SK-N-SH treated with all-trans-retinoic acid at 6 μM for 48 hours (cell line): ENCODE data around the gene CPN1.
"Not testable (repeated sequence)": the region's sequence is repeated elsewhere in the genome, so short reads cannot be mapped to it uniquely, and the experiment has no call there.

Experiments used
- ATAC-seq: fragments of 200-7000 bp; cut with Tn5 transposase; 3 replicates; pipeline ENCODE4 v1.9.1; 2020; ENCODE audit warnings: mild to moderate bottlenecking, moderate library complexity
- ARNTL ChIP-seq: fragments of 450-650 bp; formaldehyde crosslinking; IDR thresholded peaks from 2 replicates; pipeline ENCODE4 v1.5.0; 2020; ENCODE audit warnings: low read depth, mild to moderate bottlenecking, moderate library complexity, borderline replicate concordance
- BACH2 ChIP-seq: fragments of 250-450 bp; sonication (Bioruptor Pico); IDR thresholded peaks from 2 replicates; pipeline ENCODE4 v1.9.0; 2021; ENCODE audit warnings: mild to moderate bottlenecking, borderline replicate concordance
- ESRRG ChIP-seq: fragments of 250-450 bp; sonication (Bioruptor Pico); IDR thresholded peaks from 2 replicates; pipeline ENCODE4 v1.6.1; 2021; ENCODE audit warnings: mild to moderate bottlenecking
- GLIS3 ChIP-seq: fragments of 250-450 bp; sonication (Bioruptor Pico); IDR thresholded peaks from 2 replicates; pipeline ENCODE4 v1.5.0; 2020; ENCODE audit warnings: mild to moderate bottlenecking, moderate library complexity
- ISL1 ChIP-seq: fragments of 250-450 bp; sonication (Bioruptor Pico); IDR thresholded peaks from 2 replicates; pipeline ENCODE4 v2.1.2; 2022; ENCODE audit warnings: mild to moderate bottlenecking, moderate library complexity
- OSR1 ChIP-seq: fragments of 250-450 bp; sonication (Bioruptor Pico); IDR thresholded peaks from 2 replicates; pipeline ENCODE4 v1.8.0; 2022; ENCODE audit warnings: moderate library complexity, mild to moderate bottlenecking, inconsistent platforms
- PPARA ChIP-seq: fragments of 250-450 bp; sonication (Bioruptor Pico); IDR thresholded peaks from 2 replicates; pipeline ENCODE4 v1.5.0; 2020; ENCODE audit warnings: mild to moderate bottlenecking, borderline replicate concordance
- RARB ChIP-seq: fragments of 250-450 bp; sonication (Bioruptor Pico); IDR thresholded peaks from 2 replicates; pipeline ENCODE4 v1.8.0; 2021; ENCODE audit warnings: mild to moderate bottlenecking, moderate library complexity
- SNAI2 ChIP-seq: fragments of 250-450 bp; sonication (Bioruptor Pico); IDR thresholded peaks from 2 replicates; pipeline ENCODE4 v1.5.0; 2020; ENCODE audit warnings: mild to moderate bottlenecking, moderate library complexity
- TOX ChIP-seq: fragments of 250-450 bp; sonication (Bioruptor Pico); IDR thresholded peaks from 2 replicates; pipeline ENCODE4 v1.8.0; 2021; ENCODE audit warnings: mild to moderate bottlenecking, moderate library complexity, borderline replicate concordance
- ZC3H10 ChIP-seq: fragments of 250-450 bp; sonication (Bioruptor Pico); IDR thresholded peaks from 2 replicates; pipeline ENCODE4 v1.5.1; 2021; ENCODE audit warnings: mild to moderate bottlenecking, moderate library complexity
- ZFP3 ChIP-seq: fragments of 250-450 bp; sonication (Bioruptor Pico); IDR thresholded peaks from 2 replicates; pipeline ENCODE4 v1.5.0; 2020; ENCODE audit warnings: mild to moderate bottlenecking, moderate library complexity
- ZFP30 ChIP-seq: fragments of 450-650 bp; formaldehyde crosslinking; IDR thresholded peaks from 2 replicates; pipeline ENCODE4 v1.5.0; 2022; ENCODE audit warnings: mild to moderate bottlenecking, moderate library complexity
- ZNF70 ChIP-seq: fragments of 450-650 bp; formaldehyde crosslinking; IDR thresholded peaks from 2 replicates; pipeline ENCODE4 v1.5.0; 2020; ENCODE audit warnings: mild to moderate bottlenecking, moderate library complexity
- ZNF8 ChIP-seq: fragments of 450-650 bp; formaldehyde crosslinking; IDR thresholded peaks from 2 replicates; pipeline ENCODE4 v1.5.0; 2020; ENCODE audit warnings: mild to moderate bottlenecking, moderate library complexity
- TF ChIP-seq, protein P1 (sequence below): fragments of 250-450 bp; sonication (Bioruptor Pico); IDR thresholded peaks from 2 replicates; pipeline ENCODE4 v1.8.0; 2021; ENCODE audit warnings: low read depth, mild to moderate bottlenecking, moderate library complexity, borderline replicate concordance
- TF ChIP-seq, protein P2 (sequence below): fragments of 250-450 bp; sonication (Bioruptor Pico); IDR thresholded peaks from 2 replicates; pipeline ENCODE4 v1.8.0; 2020; ENCODE audit warnings: mild to moderate bottlenecking, moderate library complexity, borderline replicate concordance
- TF ChIP-seq, protein P3 (sequence below): fragments of 250-450 bp; sonication (Bioruptor Pico); IDR thresholded peaks from 2 replicates; pipeline ENCODE4 v1.5.0; 2020; ENCODE audit warnings: mild to moderate bottlenecking, moderate library complexity
- TF ChIP-seq, protein P4 (sequence below): fragments of 250-450 bp; sonication (Bioruptor Pico); IDR thresholded peaks from 2 replicates; pipeline ENCODE4 v1.5.1; 2020; ENCODE audit warnings: low read depth, mild to moderate bottlenecking, moderate library complexity

The CPN1 gene

DNA sequence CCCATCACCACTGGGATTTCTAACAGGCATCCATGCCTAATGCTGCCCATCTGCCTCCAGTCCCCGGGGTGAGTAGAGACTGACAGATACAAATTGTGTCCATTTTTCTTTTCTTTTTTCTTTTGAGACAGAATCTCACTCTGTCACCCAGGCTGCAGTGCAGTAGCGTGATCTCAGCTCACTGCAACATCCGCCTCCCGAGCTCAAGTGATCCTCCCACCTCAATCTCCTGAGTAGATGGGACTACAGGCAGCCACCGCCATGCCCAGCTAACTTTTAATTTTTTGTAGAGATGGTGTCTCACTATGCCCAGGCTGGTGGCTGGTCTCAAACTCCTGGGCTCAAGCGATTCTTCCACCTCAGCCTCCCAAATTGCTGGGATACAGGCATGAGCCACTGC is 7.6 kb upstream of the CPN1 start:
- no peak for ATAC-seq
- TF ChIP-seq, protein P1, sequence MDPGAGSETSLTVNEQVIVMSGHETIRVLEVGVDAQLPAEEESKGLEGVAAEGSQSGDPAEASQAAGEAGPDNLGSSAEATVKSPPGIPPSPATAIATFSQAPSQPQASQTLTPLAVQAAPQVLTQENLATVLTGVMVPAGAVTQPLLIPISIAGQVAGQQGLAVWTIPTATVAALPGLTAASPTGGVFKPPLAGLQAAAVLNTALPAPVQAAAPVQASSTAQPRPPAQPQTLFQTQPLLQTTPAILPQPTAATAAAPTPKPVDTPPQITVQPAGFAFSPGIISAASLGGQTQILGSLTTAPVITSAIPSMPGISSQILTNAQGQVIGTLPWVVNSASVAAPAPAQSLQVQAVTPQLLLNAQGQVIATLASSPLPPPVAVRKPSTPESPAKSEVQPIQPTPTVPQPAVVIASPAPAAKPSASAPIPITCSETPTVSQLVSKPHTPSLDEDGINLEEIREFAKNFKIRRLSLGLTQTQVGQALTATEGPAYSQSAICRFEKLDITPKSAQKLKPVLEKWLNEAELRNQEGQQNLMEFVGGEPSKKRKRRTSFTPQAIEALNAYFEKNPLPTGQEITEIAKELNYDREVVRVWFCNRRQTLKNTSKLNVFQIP (CRISPR knock-in tag), result no peak
- TF ChIP-seq ZNF8 (CRISPR knock-in tag) (no peak), GLIS3 (CRISPR knock-in tag) (no peak), TOX (CRISPR knock-in tag) (no peak), ISL1 (no peak), ZFP3 (CRISPR knock-in tag) (no peak), PPARA (CRISPR knock-in tag) (no peak), SNAI2 (no peak), ZNF70 (no peak), OSR1 (CRISPR knock-in tag) (no peak), ZFP30 (CRISPR knock-in tag) (no peak)
- TF ChIP-seq, protein P2, sequence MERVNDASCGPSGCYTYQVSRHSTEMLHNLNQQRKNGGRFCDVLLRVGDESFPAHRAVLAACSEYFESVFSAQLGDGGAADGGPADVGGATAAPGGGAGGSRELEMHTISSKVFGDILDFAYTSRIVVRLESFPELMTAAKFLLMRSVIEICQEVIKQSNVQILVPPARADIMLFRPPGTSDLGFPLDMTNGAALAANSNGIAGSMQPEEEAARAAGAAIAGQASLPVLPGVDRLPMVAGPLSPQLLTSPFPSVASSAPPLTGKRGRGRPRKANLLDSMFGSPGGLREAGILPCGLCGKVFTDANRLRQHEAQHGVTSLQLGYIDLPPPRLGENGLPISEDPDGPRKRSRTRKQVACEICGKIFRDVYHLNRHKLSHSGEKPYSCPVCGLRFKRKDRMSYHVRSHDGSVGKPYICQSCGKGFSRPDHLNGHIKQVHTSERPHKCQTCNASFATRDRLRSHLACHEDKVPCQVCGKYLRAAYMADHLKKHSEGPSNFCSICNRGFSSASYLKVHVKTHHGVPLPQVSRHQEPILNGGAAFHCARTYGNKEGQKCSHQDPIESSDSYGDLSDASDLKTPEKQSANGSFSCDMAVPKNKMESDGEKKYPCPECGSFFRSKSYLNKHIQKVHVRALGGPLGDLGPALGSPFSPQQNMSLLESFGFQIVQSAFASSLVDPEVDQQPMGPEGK (CRISPR knock-in tag), result no peak
- TF ChIP-seq, protein P3, sequence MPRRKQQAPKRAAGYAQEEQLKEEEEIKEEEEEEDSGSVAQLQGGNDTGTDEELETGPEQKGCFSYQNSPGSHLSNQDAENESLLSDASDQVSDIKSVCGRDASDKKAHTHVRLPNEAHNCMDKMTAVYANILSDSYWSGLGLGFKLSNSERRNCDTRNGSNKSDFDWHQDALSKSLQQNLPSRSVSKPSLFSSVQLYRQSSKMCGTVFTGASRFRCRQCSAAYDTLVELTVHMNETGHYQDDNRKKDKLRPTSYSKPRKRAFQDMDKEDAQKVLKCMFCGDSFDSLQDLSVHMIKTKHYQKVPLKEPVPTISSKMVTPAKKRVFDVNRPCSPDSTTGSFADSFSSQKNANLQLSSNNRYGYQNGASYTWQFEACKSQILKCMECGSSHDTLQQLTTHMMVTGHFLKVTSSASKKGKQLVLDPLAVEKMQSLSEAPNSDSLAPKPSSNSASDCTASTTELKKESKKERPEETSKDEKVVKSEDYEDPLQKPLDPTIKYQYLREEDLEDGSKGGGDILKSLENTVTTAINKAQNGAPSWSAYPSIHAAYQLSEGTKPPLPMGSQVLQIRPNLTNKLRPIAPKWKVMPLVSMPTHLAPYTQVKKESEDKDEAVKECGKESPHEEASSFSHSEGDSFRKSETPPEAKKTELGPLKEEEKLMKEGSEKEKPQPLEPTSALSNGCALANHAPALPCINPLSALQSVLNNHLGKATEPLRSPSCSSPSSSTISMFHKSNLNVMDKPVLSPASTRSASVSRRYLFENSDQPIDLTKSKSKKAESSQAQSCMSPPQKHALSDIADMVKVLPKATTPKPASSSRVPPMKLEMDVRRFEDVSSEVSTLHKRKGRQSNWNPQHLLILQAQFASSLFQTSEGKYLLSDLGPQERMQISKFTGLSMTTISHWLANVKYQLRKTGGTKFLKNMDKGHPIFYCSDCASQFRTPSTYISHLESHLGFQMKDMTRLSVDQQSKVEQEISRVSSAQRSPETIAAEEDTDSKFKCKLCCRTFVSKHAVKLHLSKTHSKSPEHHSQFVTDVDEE (CRISPR knock-in tag), result no peak

DNA sequence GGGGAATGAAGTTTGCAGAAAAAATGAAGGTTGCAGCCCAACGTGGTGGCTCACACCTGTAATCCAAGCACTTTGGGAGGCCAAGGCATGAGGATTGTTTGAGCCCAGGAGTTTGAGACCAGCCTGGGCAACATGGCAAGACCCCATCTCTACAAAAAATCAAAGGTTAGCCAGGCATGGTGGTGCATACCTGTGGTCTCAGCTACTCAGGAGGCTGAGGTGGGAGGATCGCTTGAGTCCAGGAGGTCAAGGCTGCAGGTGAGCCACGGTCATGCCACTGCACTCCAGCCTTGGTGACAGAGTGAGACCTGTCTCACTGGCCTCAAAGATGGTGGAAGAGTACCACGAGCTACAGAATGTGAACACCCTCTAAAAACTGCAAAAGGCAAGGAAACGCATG is 5.0 kb upstream of the CPN1 start:
- ATAC-seq, result not testable (repeated sequence)

DNA sequence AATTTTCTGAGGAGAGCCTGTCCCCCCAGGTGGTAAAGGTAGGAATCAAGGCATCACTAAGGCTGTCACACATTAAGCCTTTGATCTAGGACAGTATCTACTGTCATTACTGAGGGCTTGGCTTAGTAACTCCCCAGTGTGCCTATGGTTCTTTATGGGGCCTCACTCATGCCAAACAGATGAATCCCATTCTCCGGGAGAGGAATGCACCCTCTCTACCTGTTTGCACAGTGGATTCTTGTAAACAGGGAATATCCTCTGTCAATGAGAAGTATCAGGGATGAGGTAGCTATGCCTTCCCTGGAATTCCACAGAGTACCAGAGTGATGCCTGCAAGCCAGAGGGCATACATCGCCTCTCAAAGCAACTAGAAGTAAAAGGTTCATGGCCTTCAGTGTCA is 3.9 kb upstream of the CPN1 start:
- TF ChIP-seq ZNF8 (CRISPR knock-in tag), result no peak
- TF ChIP-seq, protein P4, sequence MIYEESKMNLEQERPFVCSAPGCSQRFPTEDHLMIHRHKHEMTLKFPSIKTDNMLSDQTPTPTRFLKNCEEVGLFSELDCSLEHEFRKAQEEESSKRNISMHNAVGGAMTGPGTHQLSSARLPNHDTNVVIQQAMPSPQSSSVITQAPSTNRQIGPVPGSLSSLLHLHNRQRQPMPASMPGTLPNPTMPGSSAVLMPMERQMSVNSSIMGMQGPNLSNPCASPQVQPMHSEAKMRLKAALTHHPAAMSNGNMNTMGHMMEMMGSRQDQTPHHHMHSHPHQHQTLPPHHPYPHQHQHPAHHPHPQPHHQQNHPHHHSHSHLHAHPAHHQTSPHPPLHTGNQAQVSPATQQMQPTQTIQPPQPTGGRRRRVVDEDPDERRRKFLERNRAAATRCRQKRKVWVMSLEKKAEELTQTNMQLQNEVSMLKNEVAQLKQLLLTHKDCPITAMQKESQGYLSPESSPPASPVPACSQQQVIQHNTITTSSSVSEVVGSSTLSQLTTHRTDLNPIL (CRISPR knock-in tag), result no peak
- ATAC-seq, result no peak

DNA sequence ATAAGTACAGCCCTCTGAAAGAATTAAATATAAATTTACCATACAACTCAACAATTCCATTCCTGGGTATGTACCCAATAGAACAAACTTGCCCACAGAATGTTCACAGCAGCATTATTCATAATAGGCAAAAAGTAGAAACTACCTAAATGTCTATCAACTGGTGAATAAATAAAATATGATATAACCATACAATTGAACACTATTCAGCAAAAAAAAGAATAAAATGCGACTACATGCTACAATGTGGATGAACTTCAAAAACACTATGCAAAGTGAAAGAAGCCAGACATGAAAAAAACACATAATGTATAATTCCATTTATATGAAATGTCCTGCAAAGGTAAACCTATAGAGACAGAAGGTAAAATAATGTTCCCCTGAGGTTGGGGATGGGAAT is 2.0 kb upstream of the CPN1 start:
- no peak for ATAC-seq
- no peak for TF ChIP-seq ZFP3 (CRISPR knock-in tag)

DNA sequence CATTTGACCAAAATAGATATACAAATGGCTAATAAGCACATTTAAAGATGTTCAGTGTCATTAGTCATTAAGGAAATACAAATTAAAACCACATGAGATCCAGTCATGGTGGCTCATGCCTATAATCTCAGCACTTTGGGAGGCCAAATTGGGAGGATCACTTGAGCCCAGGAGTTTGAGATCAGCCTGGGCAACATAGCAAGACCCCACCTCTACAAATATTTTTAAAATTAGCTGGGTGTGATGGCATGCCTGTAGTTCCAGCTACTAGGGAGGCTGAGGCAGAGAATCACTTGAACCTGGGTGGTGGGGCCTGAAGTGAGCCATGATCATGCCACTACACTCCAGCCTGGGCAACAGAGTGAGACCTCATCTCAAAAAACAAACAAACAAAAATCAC is 607 bp upstream of the CPN1 start:
- ATAC-seq, result not testable (repeated sequence)

DNA sequence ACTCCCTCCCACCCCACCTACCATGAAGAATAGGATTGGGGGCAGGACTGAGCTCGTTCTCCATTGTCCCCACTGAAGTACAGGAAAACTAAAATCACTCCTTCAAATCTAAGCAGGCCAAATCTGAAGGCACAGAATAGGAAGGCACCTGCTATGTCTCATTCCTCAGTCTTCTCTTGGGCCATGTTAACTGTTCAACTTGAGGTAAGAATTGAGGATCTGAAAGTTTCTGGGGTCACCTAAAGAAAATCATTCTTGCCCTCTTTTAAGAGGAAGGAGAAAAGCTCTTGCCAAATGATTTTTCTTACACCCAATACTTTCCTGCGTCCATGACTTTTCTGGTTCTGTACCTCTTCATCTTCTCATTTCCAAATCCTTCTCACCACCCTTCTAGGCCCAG is 4.9 kb downstream of the CPN1 start:
- no peak for ATAC-seq
- TF ChIP-seq ZC3H10 (CRISPR knock-in tag) (no peak), ZNF8 (CRISPR knock-in tag) (no peak), ARNTL (CRISPR knock-in tag) (no peak), ESRRG (CRISPR knock-in tag) (no peak), RARB (CRISPR knock-in tag) (no peak), ZFP30 (CRISPR knock-in tag) (no peak), ZFP3 (CRISPR knock-in tag) (no peak), PPARA (CRISPR knock-in tag) (no peak), BACH2 (no peak), OSR1 (CRISPR knock-in tag) (no peak), ISL1 (no peak), SNAI2 (no peak), ZNF70 (no peak)
- TF ChIP-seq, protein P4 (CRISPR knock-in tag), result no peak
- TF ChIP-seq, protein P3 (CRISPR knock-in tag), result no peak
- TF ChIP-seq, protein P1 (CRISPR knock-in tag), result no peak
